Limb (tissue), 2 donors: Measurements from ENCODE around the gene NEO1.
A peak's percentile ranks its signal among the peaks of the same experiment; 100 is the strongest.

ENCODE experiments used
- DNase-seq, 2 donors: peaks; one replicate each; pipeline ENCODE4 v3.0.0-alpha.2; 2016; ENCODE audit errors: extremely low spot score in 2 of 2

The NEO1 gene

GRCh38 chr15:73254598-73254997 lies 202.3 kb downstream of the NEO1 start:
- no peak for DNase-seq

GRCh38 chr15:73258271-73259108 lies 206.2 kb downstream of the NEO1 start:
- no peak for DNase-seq

- DNase-seq = no peak
Measured at GRCh38 chr15:73264881-73265280, 212.6 kb downstream of the NEO1 start.

- peak in 1 of 2 donors; percentile 56 for DNase-seq
Measured at GRCh38 chr15:73265536-73266153, 213.4 kb downstream of the NEO1 start.

- DNase-seq = no peak
Measured at GRCh38 chr15:73268457-73268856, 216.2 kb downstream of the NEO1 start.

- no peak for DNase-seq
Measured at GRCh38 chr15:73270366-73271097, 218.3 kb downstream of the NEO1 start.

GRCh38 chr15:73273181-73274002 lies 221.1 kb downstream of the NEO1 start:
- peak; percentile 61 to 62 for DNase-seq

GRCh38 chr15:73275862-73276261 lies 223.6 kb downstream of the NEO1 start:
- DNase-seq = no peak

GRCh38 chr15:73282567-73283365 lies 230.5 kb downstream of the NEO1 start:
- DNase-seq = no peak

- DNase-seq = no peak
Measured at GRCh38 chr15:73283366-73283962, 231.2 kb downstream of the NEO1 start.

- peak in 1 of 2 donors; percentile 50 for DNase-seq
Measured at GRCh38 chr15:73284090-73284716, 231.9 kb downstream of the NEO1 start.

- DNase-seq = no peak
Measured at GRCh38 chr15:73286311-73286710, 234.0 kb downstream of the NEO1 start.

GRCh38 chr15:73287019-73287418 lies 234.8 kb downstream of the NEO1 start:
- DNase-seq = no peak

GRCh38 chr15:73291441-73291840 lies 239.2 kb downstream of the NEO1 start:
- no peak for DNase-seq

- no peak for DNase-seq
Measured at GRCh38 chr15:73293773-73294172, 241.5 kb downstream of the NEO1 start.

- no peak for DNase-seq
Measured at GRCh38 chr15:73295630-73296286, 243.5 kb downstream of the NEO1 start.

- DNase-seq = no peak
Measured at GRCh38 chr15:73296609-73297353, 244.5 kb downstream of the NEO1 start.

- DNase-seq = no peak
Measured at GRCh38 chr15:73298522-73299245, 246.4 kb downstream of the NEO1 start.
